ENCODE results near the gene IL6ST. TPM values are rescaled to one million over a fixed set of nuclear protein-coding genes. Genes with fewer than 3 reads are reported as not detected.

IL6ST gene
- total RNA-seq, 2 experiments from 2014 or later: 117 to 130 TPM

DNA sequence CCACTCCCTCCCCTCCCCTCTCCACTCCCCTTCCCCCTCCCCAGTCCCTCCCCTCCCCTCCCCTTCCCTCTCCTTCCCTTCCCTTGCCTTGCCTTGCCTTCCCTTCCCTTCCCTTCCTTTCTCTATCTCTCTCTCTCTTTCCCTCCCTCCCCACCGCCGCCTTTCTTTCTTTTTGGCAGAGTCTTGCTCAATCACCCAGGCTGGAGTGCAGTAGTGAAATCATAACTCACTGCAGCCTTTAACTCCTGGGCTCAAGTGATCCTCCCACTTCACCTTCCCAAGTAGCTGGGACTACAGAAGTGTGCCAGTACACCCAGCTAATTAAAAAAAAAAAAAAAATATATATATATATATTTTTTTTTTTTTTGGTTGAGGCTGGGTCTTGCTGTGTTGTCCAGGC lies 98.1 kb downstream of the IL6ST start:
- peaks cover 13% of the 10 kb centered on the region for H3K27me3 Mint-ChIP-seq
- no peak overlapping the region for H3K27ac Mint-ChIP-seq
- H3K4me1 Mint-ChIP-seq: peaks cover 16% of the 10 kb centered on the region
- H3K4me3 Mint-ChIP-seq: no peak overlapping the region
- ChIA-PET CTCF (interaction anchor here (1.5 kb wide), 1 partner anchor 30 kb away, joined by 5 read pairs; no protein-coding TSS in a partner anchor), POLR2A (no interaction called here)
- no peak for DNase-seq
- H3K9me3 Mint-ChIP-seq: no peaks in the 10 kb centered on the region
- no peaks in the 10 kb centered on the region for H3K36me3 Mint-ChIP-seq (ENCODE audit: low read depth)

DNA sequence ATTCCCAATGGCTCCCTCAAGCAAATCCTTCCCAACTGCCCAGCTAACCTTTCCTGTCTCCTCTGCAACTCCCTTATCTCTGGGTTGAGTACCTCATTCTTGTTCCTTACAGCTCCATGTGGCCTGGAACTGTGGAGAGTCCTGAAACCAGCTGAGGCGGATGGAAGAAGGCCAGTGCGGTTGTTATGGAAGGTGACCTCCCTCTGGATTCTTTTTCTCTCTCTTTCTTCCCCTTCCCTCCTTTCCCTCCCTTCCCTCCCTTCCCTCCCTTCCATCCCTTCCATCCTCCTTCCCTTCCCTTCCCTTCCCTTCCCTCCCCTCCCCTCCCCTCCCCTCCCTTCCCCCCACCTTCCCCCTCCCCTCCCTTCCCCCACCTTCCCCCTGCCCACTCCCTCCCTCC lies 98.5 kb downstream of the IL6ST start:
- Mint-ChIP-seq H3K9me3 (no peaks in the 10 kb centered on the region), H3K36me3 (ENCODE audit: low read depth) (no peaks in the 10 kb centered on the region), H3K27ac (no peak overlapping the region), H3K27me3 (peaks cover 13% of the 10 kb centered on the region), H3K4me1 (peaks cover 16% of the 10 kb centered on the region), H3K4me3 (no peak overlapping the region)
- CTCF ChIA-PET: no interaction called here
- no peak for DNase-seq
- POLR2A ChIA-PET: no interaction called here

DNA sequence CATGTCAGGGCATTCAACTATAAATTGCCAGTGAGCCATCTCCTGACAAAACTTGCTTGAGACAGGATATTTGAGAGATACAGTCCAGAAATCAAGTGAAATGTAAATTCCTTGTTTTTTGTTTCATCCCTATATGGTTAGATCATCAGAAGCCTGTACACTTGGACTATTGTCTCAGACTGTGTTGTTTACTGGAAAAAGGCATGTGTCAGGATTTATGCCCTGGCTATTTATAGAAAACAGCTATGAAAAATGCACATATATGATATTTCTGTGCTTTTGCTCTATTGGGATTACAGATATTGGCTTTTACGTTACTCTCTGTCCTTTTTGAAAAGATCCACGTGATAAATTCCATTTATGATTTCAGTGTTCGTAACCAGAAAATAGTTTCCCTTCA lies 99.4 kb downstream of the IL6ST start:
- CTCF ChIA-PET: interaction anchor here (1.3 to 1.5 kb wide), 2 partner anchors 22 to 27 kb away, joined by 3 to 4 read pairs; no protein-coding TSS in a partner anchor

DNA sequence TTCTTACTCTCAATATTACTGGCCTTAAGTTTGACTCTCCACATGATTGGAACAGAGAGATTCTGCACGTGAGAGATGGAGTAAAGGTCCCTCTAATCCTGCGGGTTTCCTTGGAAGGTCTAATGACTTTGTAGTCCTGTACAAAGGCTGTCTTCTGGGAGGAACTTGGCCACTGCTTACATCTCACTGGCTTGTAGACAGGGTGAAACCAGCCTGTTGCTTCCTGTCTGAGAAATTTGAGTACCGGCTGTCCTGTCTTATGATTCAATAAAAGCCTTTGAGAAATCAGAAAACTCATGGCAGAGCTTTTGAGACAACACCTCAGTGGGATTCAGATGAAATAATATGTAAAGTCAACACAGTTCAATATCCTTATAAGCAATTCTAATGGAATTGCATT lies 100.6 kb downstream of the IL6ST start:
- Mint-ChIP-seq H3K36me3 (ENCODE audit: low read depth) (no peaks in the 10 kb centered on the region), H3K4me1 (peaks cover 11% of the 10 kb centered on the region), H3K27me3 (peaks cover 7% of the 10 kb centered on the region), H3K27ac (no peak overlapping the region), H3K9me3 (no peaks in the 10 kb centered on the region), H3K4me3 (no peak overlapping the region)
- ChIA-PET POLR2A (no interaction called here), CTCF (interaction anchor here (0.6 to 1.1 kb wide), 2 partner anchors 10 to 446 kb away, joined by 3 to 5 read pairs; no protein-coding TSS in a partner anchor)
- no peak for DNase-seq

More for the DNA sequence above, 99.4 kb downstream of the IL6ST start:
- Mint-ChIP-seq H3K9me3 (no peaks in the 10 kb centered on the region), H3K36me3 (ENCODE audit: low read depth) (no peaks in the 10 kb centered on the region), H3K27me3 (peaks cover 11% of the 10 kb centered on the region), H3K27ac (peak overlapping the region; percentile 14), H3K4me1 (peaks cover 15% of the 10 kb centered on the region), H3K4me3 (no peak overlapping the region)
- no peak for DNase-seq
- POLR2A ChIA-PET: no interaction called here

DNA sequence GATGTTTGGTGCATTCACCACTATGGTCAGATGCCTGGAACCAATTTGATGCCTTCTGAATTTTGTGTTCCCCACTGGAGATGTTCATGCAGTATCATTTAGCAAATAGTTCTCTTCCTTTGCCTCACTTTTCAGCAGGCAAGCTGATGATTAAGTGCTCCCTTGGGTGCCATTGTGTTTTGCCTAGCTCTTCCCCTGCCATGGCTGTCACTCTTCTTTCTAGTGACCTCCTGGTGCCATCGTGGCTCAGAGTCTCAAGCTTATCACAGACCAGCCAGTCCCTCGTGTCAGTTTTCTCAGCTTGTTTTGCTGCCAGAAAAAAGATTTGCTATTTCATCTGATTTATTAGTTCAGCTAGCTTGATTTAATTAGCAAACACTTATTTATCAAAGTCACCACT lies 102.3 kb downstream of the IL6ST start:
- Mint-ChIP-seq H3K4me1 (peaks cover 19% of the 10 kb centered on the region), H3K27ac (no peak overlapping the region), H3K4me3 (no peak overlapping the region), H3K27me3 (peaks cover 1% of the 10 kb centered on the region), H3K9me3 (no peaks in the 10 kb centered on the region), H3K36me3 (ENCODE audit: low read depth) (peaks cover 2% of the 10 kb centered on the region)
- ChIA-PET CTCF (interaction anchor here (1.2 kb wide), 1 partner anchor 13 kb away, joined by 3 read pairs; no protein-coding TSS in a partner anchor), POLR2A (no interaction called here)
- DNase-seq: no peak

DNA sequence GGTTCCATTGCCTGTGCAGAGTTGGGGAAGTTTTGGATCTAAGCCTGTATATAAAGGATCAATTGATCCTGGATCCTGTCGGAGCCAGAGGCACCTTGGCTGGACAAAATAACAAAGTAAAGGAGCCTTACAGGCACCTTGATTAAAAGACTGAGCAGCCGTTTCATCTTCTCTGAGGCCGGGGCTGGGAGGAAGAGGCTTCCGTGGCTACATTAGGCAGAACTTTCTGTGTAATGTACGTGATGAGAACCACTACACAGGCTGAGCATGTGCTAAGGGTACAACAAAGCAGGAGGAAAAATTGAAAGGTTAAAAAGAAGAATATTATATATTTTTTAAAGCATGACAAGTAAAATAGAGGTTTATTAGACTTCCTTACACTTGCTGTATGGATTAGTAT lies 106.6 kb downstream of the IL6ST start:
- POLR2A ChIA-PET: no interaction called here
- H3K36me3 Mint-ChIP-seq (ENCODE audit: low read depth): peaks cover 2% of the 10 kb centered on the region
- H3K4me3 Mint-ChIP-seq: no peak overlapping the region
- CTCF ChIA-PET: interaction anchor here (0.6 to 1.8 kb wide), 4 partner anchors 14 to 196 kb away, joined by 3 to 6 read pairs (median 4); no protein-coding TSS in a partner anchor
- H3K27ac Mint-ChIP-seq: peak overlapping the region; percentile 7
- H3K9me3 Mint-ChIP-seq: no peaks in the 10 kb centered on the region
- H3K27me3 Mint-ChIP-seq: peaks cover 2% of the 10 kb centered on the region
- DNase-seq: no peak
- peaks cover 8% of the 10 kb centered on the region for H3K4me1 Mint-ChIP-seq

DNA sequence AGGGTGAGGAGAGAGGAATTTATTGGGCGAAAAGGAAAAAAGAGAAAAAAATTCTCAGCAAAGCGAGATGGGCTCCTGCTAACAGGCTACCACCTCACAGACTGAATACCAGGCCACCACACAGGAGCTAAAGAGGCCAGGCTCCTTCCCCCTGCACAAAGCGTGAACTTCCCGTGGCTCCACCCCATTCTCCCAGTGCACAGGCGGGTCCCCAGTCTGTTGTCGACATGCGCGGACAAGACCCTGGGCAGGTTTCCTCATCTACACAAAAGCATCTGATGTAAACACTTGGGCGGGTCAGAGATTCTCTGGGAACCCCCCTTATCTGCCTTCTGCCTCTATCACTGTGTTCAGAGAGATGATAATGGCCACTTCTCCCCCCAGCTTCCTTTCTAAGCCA lies 109.4 kb downstream of the IL6ST start:
- Mint-ChIP-seq H3K4me3 (no peak overlapping the region), H3K9me3 (peaks cover 3% of the 10 kb centered on the region), H3K4me1 (peaks cover 8% of the 10 kb centered on the region), H3K27me3 (peaks cover 2% of the 10 kb centered on the region), H3K27ac (no peak overlapping the region), H3K36me3 (ENCODE audit: low read depth) (peaks cover 2% of the 10 kb centered on the region)
- no peak for DNase-seq
- POLR2A ChIA-PET: no interaction called here
- CTCF ChIA-PET: no interaction called here

Other genes with a start within 250 kb of the IL6ST start
- not detected for gene IL31RA, start 143.6 kb downstream of the IL6ST start, total RNA-seq
- gene ANKRD55, start 238.4 kb upstream of the IL6ST start, total RNA-seq: 10 to 100 TPM; 10.3 to 11.9 TPM

Measured in activated CD4-positive, alpha-beta T cell treated with anti-CD3 and anti-CD28 coated beads, Interleukin-2, amount 10 ng/mL, durations not matched to agents 7 days and 5 days (primary cell).